ENCODE measurements around the gene LRRC26.
A peak's percentile ranks its signal among the peaks of the same experiment; 100 is the strongest.

GRCh38 chr9:137175345-137175961, 5.6 kb upstream of the LRRC26 start:
- TF ChIP-seq CTCF (optimal IDR thresholded peaks at IDR 0.05 in 1 of 3, IDR thresholded peaks at IDR 0.05 in 1 of 3, conservative IDR thresholded peaks at IDR 0.05 in 1 of 3; ENCODE audit: extremely low read depth in 1 of 3, insufficient read depth in 2 of 3, low read length in 3 of 3) (peak in 2 of 3 experiments; percentile 39 to 40), EZH2 (IDR thresholded peaks at IDR 0.05; ENCODE audit: low read length) (peak; percentile 75)

Data from keratinocyte (primary cell).